Body of pancreas (tissue), 4 donors: Measurements from ENCODE around the gene DAZAP2. TPM values are rescaled to one million over a fixed set of nuclear protein-coding genes. Genes with fewer than 3 reads are reported as not detected.

Experiments
- ATAC-seq: fragments of 150-250 bp; one replicate; pipeline ENCODE4 v1.9.1; 2016
- DNase-seq, 4 donors: peaks; one replicate each; pipeline ENCODE4 v3.0.0-alpha.2; 2019
- H3K27ac ChIP-seq, 4 donors: fragments of 200-600 bp; sonication (generic); 1 replicate in 3 of 4; 2 replicates in 1 of 4; pipeline versions ENCODE4 v1.5.1 to v1.6.1; 2016 to 2019; ENCODE audit warnings: mild to moderate bottlenecking in 1 of 4, mixed read lengths in 1 of 4, moderate library complexity in 1 of 4
- H3K27me3 ChIP-seq, 2 donors: fragments of 200-600 bp; sonication (generic); one replicate each; pipeline ENCODE4 v1.6.0; 2016; ENCODE audit warnings: mild to moderate bottlenecking in 1 of 2
- H3K36me3 ChIP-seq, 2 donors: fragments of 200-600 bp; sonication (generic); replicated peaks in 1 of 2; 2 replicates each; pipeline ENCODE4 v1.5.1; 2016; ENCODE audit warnings: low read depth in 2 of 2; ENCODE audit not compliant: insufficient read depth in 1 of 2
- H3K4me1 ChIP-seq: fragments of 200-600 bp; sonication (generic); one replicate; pipeline ENCODE4 v1.6.0; 2016
- H3K4me3 ChIP-seq, 2 donors: fragments of 200-600 bp; sonication (generic); 1 replicate in 1 of 2; 2 replicates in 1 of 2; pipeline ENCODE4 v1.5.1; 2016 to 2019
- H3K9me3 ChIP-seq, 3 donors: fragments of 200-600 bp; sonication (generic); 1 replicate in 2 of 3; 2 replicates in 1 of 3; pipeline ENCODE4 v1.5.1; 2016
- CTCF ChIP-seq, 7 experiments: fragments of 450-650 bp in 4 of 7; fragments of 200-600 bp in 3 of 7; sonication (generic) in 3 of 7; IDR thresholded peaks; one replicate each; pipeline ENCODE4 v1.5.1; 2016 to 2019; ENCODE audit warnings: antibody characterized with exemption in 7 of 7
- POLR2A ChIP-seq, 3 donors: fragments of 450-650 bp; IDR thresholded peaks; one replicate each; pipeline ENCODE4 v1.6.1; 2016; ENCODE audit warnings: antibody characterized with exemption in 3 of 3, mild to moderate bottlenecking in 2 of 3
- WGBS, 2 donors: methylation state at CpG; one replicate each; pipeline ENCODE4 v1.1.5; 2017; 5-methylcytosine and 5-hydroxymethylcytosine counted together
- intact Hi-C: fragments of 100-400 bp; cut with DNase I; formaldehyde crosslinking; loops from one replicate; pipeline ENCODE4 v1.15.1; 2023
- total RNA-seq, 2 donors: library from RNA; depleted of rRNA; stranded (reverse); fragments of >200 nt; gene quantifications; one replicate each; pipeline ENCODE4 v1.1.0, GENCODE V29; 2016

The DAZAP2 gene
- total RNA-seq, 2 donors from 2014 or later: 77.1 to 87.7 TPM

DNA sequence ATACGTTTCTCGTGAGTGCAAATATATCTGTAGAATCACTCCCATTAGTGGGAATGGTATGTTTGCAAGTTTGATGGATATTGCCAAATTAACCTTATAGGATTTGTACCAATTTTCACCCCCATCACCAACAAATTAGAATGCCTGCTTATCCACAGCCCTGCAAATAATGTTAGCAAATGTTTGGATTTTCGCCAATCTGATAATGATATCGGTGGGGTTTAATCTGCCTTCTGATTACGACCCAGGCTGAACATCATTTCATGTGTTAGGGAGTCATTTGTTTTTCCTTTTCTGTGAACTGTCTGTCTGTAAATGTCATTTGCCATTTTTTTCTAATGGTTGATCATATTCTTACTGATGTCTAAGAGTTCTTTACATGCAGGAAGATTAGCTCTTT, 4.1 kb upstream of the DAZAP2 start:
- 31 to 35% methylated on average over 5 of the region's 5 CpGs for WGBS, 2 donors
- no peak for ATAC-seq

GRCh38 chr12:51238037-51238509, 553 bp upstream of the DAZAP2 start:
- H3K4me3 ChIP-seq: peak overlapping the region in 1 of 2 donors; percentile 94
- ATAC-seq: peak; percentile 15
- 5 to 6% methylated on average over 10 of the region's 10 CpGs for WGBS, 2 donors
- TF ChIP-seq POLR2A (IDR thresholded peaks at IDR 0.05) (no peak), CTCF (IDR thresholded peaks at IDR 0.05) (no peak)
- H3K27me3 ChIP-seq: no peaks in the 10 kb centered on the region
- peaks cover 25% of the 10 kb centered on the region for H3K4me1 ChIP-seq
- peak overlapping the region; percentile 48 to 100 (median 99) for H3K27ac ChIP-seq
- peak in 3 of 4 donors; percentile 28 to 61 (median 54) for DNase-seq
- no peaks in the 10 kb centered on the region for H3K9me3 ChIP-seq
- intact Hi-C loops: no loop called here
- H3K36me3 ChIP-seq: peaks cover 9% of the 10 kb centered on the region in 2 donors

More for the DNA sequence above, 4.1 kb upstream of the DAZAP2 start:
- Histone ChIP-seq H3K27me3 (no peaks in the 10 kb centered on the region), H3K36me3 (no peaks in the 10 kb centered on the region), H3K27ac (no peak overlapping the region), H3K4me1 (peaks cover 6% of the 10 kb centered on the region), H3K4me3 (no peak overlapping the region), H3K9me3 (no peaks in the 10 kb centered on the region)
- no peak for DNase-seq
- no peak for TF ChIP-seq CTCF (IDR thresholded peaks at IDR 0.05)
- TF ChIP-seq POLR2A (IDR thresholded peaks at IDR 0.05): no peak
- intact Hi-C loops: no loop called here

DNA sequence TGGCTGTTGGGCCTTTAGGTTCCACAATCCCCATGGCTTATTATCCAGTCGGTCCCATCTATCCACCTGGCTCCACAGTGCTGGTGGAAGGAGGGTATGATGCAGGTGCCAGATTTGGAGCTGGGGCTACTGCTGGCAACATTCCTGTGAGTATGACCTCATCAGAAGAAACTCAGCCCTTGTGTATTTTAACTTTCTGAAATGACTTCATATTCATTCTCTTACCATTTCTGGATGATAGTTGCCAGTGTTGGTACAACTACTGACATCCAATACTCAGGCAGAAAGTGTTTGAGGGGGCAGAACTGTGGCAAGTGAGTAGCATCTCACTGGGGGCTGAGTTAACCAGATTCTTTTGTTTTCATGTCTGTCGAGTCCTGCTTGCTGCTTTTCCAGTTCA, 2.3 kb downstream of the DAZAP2 start:
- H3K27me3 ChIP-seq: no peaks in the 10 kb centered on the region
- H3K4me3 ChIP-seq: no peak overlapping the region
- 56 to 58% methylated on average over 2 of the region's 2 CpGs for WGBS, 2 donors
- peaks cover 25% of the 10 kb centered on the region for H3K4me1 ChIP-seq
- H3K9me3 ChIP-seq: no peaks in the 10 kb centered on the region
- peak overlapping the region in 2 of 4 donors; percentile 54 to 100 for H3K27ac ChIP-seq
- peaks cover 9% of the 10 kb centered on the region in 2 donors for H3K36me3 ChIP-seq
- no peak for ATAC-seq
- intact Hi-C loops: no loop called here
- peak in 1 of 4 donors; percentile 37 for DNase-seq
- TF ChIP-seq POLR2A (IDR thresholded peaks at IDR 0.05): no peak

- 70 to 83% methylated on average over 7 of the region's 7 CpGs for WGBS, 2 donors
- Histone ChIP-seq H3K9me3 (no peaks in the 10 kb centered on the region), H3K4me1 (peaks cover 35% of the 10 kb centered on the region), H3K36me3 (peaks cover 9% of the 10 kb centered on the region in 2 donors), H3K27ac (peak overlapping the region in 1 of 4 donors; percentile 34), H3K4me3 (no peak overlapping the region), H3K27me3 (no peaks in the 10 kb centered on the region)
- TF ChIP-seq CTCF (IDR thresholded peaks at IDR 0.05) (no peak), POLR2A (IDR thresholded peaks at IDR 0.05) (no peak)
- peak in 2 of 4 donors; percentile 9 to 45 for DNase-seq
- intact Hi-C loops: no loop called here
- no peak for ATAC-seq
Observed at GRCh38 chr12:51242120-51242519, 3.5 kb downstream of the DAZAP2 start.

DNA sequence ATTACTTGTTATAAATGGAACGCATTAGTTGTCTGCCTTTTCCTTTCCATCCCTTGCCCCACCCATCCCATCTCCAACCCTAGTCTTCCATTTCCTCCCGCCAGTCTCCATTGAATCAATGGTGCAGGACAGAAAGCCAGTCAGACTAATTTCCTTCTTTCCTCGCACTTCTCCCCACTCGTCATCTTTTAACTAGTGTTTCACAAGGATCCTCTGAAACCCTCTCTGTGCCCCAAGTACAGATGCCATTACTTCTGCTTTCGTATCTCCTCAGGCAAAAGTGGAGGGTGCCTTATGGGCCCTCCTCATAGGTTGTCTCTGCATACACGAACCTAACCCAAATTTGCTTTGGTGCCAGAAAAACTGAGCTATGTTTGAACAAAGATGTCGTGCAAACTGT, 4.2 kb downstream of the DAZAP2 start:
- Histone ChIP-seq H3K27me3 (no peaks in the 10 kb centered on the region), H3K27ac (peak overlapping the region in 1 of 4 donors; percentile 34), H3K9me3 (no peaks in the 10 kb centered on the region), H3K4me3 (no peak overlapping the region), H3K4me1 (peaks cover 37% of the 10 kb centered on the region), H3K36me3 (peaks cover 9% of the 10 kb centered on the region in 2 donors)
- intact Hi-C loops: no loop called here
- no peak for ATAC-seq
- DNase-seq: no peak
- 51 to 66% methylated on average over 7 of the region's 7 CpGs for WGBS, 2 donors
- TF ChIP-seq CTCF (IDR thresholded peaks at IDR 0.05) (no peak), POLR2A (IDR thresholded peaks at IDR 0.05) (no peak)
